Mesenchymal stem cell (in vitro differentiated cells and primary cell): Measurements from ENCODE around the gene TTC21B.

ENCODE experiments used
- DNase-seq: peaks from one replicate; pipeline ENCODE4 v3.0.0-alpha.2; 2013
- H2AFZ ChIP-seq: one replicate; pipeline ENCODE4 v1.6.1; 2013; ENCODE audit warnings: low read depth, mild to moderate bottlenecking, control low read depth, inconsistent platforms, low read length, moderate library complexity
- H2AK5ac ChIP-seq: 2 replicates; pipeline ENCODE4 v1.6.1; 2013; ENCODE audit warnings: low read length, moderate library complexity, mild to moderate bottlenecking, inconsistent platforms; ENCODE audit not compliant: severe bottlenecking
- H2BK120ac ChIP-seq: one replicate; pipeline ENCODE4 v1.6.1; 2013; ENCODE audit warnings: low read depth, mild to moderate bottlenecking, inconsistent platforms, low read length, moderate library complexity
- H2BK12ac ChIP-seq, 2 experiments: one replicate each; pipeline ENCODE4 v1.6.1; 2013; ENCODE audit warnings: inconsistent platforms in 2 of 2, low read length in 2 of 2, mild to moderate bottlenecking in 2 of 2, moderate library complexity in 2 of 2, control low read depth in 1 of 2
- H2BK15ac ChIP-seq: one replicate; pipeline ENCODE4 v1.6.1; 2013; ENCODE audit warnings: mild to moderate bottlenecking, low read depth, inconsistent platforms; ENCODE audit not compliant: poor library complexity, severe bottlenecking
- H2BK5ac ChIP-seq: 2 replicates; pipeline ENCODE4 v1.6.1; 2013; ENCODE audit warnings: low read depth, mild to moderate bottlenecking, low read length, control low read depth, inconsistent platforms; ENCODE audit not compliant: poor library complexity, severe bottlenecking
- H3K14ac ChIP-seq, 2 experiments: one replicate each; pipeline ENCODE4 v1.6.1; 2013; ENCODE audit warnings: inconsistent platforms in 2 of 2, low read length in 2 of 2, control low read depth in 1 of 2, mild to moderate bottlenecking in 1 of 2, moderate library complexity in 1 of 2
- H3K18ac ChIP-seq, 2 experiments: one replicate each; pipeline ENCODE4 v1.6.1; 2013; ENCODE audit warnings: inconsistent platforms in 2 of 2, low read length in 2 of 2, control low read depth in 1 of 2, low read depth in 1 of 2, mild to moderate bottlenecking in 1 of 2
- H3K23ac ChIP-seq, 2 experiments: one replicate each; pipeline ENCODE4 v1.6.1; 2013; ENCODE audit warnings: inconsistent platforms in 2 of 2, low read length in 2 of 2, mild to moderate bottlenecking in 2 of 2, moderate library complexity in 2 of 2, control low read depth in 1 of 2
- H3K27ac ChIP-seq: 2 replicates; pipeline ENCODE4 v1.5.1; 2013; ENCODE audit warnings: mild to moderate bottlenecking, moderate library complexity, low read length, control low read depth, inconsistent platforms; ENCODE audit not compliant: poor library complexity, severe bottlenecking
- H3K27me3 ChIP-seq, 2 experiments: 2 replicates each; pipeline versions ENCODE4 v1.6.1 to v1.7.0; 2013; ENCODE audit warnings: low read length in 2 of 2, mild to moderate bottlenecking in 2 of 2, moderate library complexity in 2 of 2, control low read depth in 1 of 2, inconsistent platforms in 1 of 2; ENCODE audit not compliant: control insufficient read depth in 1 of 2, insufficient read depth in 1 of 2
- H3K36me3 ChIP-seq, 2 experiments: 2 replicates each; pipeline versions ENCODE4 v1.6.1 to v1.7.0; 2013; ENCODE audit warnings: low read length in 2 of 2, control low read depth in 1 of 2, inconsistent platforms in 1 of 2, low read depth in 1 of 2, mild to moderate bottlenecking in 1 of 2; ENCODE audit not compliant: insufficient read depth in 2 of 2, control insufficient read depth in 1 of 2
- H3K4ac ChIP-seq, 2 experiments: one replicate each; pipeline ENCODE4 v1.6.1; 2013; ENCODE audit warnings: inconsistent platforms in 2 of 2, low read length in 2 of 2, mild to moderate bottlenecking in 2 of 2, moderate library complexity in 2 of 2, control low read depth in 1 of 2, low read depth in 1 of 2
- H3K4me1 ChIP-seq: 2 replicates; pipeline ENCODE4 v1.6.1; 2013; ENCODE audit warnings: low read depth, low read length, control low read depth; ENCODE audit not compliant: control insufficient read depth, insufficient read depth
- H3K4me2 ChIP-seq: 2 replicates; pipeline ENCODE4 v1.6.1; 2013; ENCODE audit warnings: low read length, mild to moderate bottlenecking, inconsistent platforms; ENCODE audit not compliant: poor library complexity, severe bottlenecking
- H3K4me3 ChIP-seq, 2 experiments: 2 replicates each; pipeline versions ENCODE4 v1.5.1 to v1.7.0; 2013; ENCODE audit warnings: low read length in 2 of 2, mild to moderate bottlenecking in 2 of 2, control low read depth in 1 of 2, low read depth in 1 of 2; ENCODE audit not compliant: insufficient read depth in 1 of 2
- H3K79me1 ChIP-seq: replicated peaks from 2 replicates; pipeline ENCODE4 v1.6.1; 2013; ENCODE audit warnings: mild to moderate bottlenecking, control low read depth, low read length, inconsistent platforms; ENCODE audit not compliant: poor library complexity, severe bottlenecking
- H3K9ac ChIP-seq: 2 replicates; pipeline ENCODE4 v1.7.0; 2013; ENCODE audit warnings: mild to moderate bottlenecking, low read length, moderate library complexity
- H3K9me3 ChIP-seq: 2 replicates; pipeline ENCODE4 v1.7.0; 2013; ENCODE audit warnings: mild to moderate bottlenecking, low read length; ENCODE audit not compliant: control insufficient read depth
- H4K8ac ChIP-seq: one replicate; pipeline ENCODE4 v1.6.1; 2013; ENCODE audit warnings: inconsistent platforms, mild to moderate bottlenecking, low read length, moderate library complexity
- H4K91ac ChIP-seq: one replicate; pipeline ENCODE4 v1.6.1; 2013; ENCODE audit warnings: mild to moderate bottlenecking, low read length, inconsistent platforms
- whole genome bisulfite sequencing: methylation state at CpG from one replicate; pipeline ENCODE4 v1.1.7; 2013; ENCODE audit warnings: mixed read lengths; 5-methylcytosine and 5-hydroxymethylcytosine counted together

The TTC21B gene

DNA sequence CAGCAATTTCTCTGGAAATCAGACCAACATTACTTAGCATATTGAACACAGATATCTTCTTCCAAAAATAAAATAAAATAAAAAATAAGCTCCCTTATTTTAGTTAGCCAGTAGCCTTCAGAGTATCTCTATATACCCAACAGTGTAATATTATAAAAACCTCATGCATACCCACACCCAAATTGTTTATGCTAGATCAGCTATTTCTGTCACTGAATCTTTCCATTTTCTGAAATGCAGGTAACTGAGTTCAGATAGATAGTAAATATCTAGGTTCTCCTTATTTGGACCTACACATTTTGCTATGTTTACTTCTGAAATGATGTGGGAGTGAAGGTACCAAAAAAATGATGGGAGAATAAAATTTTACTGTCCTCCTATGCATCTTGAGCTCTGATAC, 39.9 kb downstream of the TTC21B start:
- H3K27ac ChIP-seq, result no peak overlapping the region
- no peaks in the 10 kb centered on the region for H3K79me1 ChIP-seq
- no peak overlapping the region for H2BK5ac ChIP-seq

DNA sequence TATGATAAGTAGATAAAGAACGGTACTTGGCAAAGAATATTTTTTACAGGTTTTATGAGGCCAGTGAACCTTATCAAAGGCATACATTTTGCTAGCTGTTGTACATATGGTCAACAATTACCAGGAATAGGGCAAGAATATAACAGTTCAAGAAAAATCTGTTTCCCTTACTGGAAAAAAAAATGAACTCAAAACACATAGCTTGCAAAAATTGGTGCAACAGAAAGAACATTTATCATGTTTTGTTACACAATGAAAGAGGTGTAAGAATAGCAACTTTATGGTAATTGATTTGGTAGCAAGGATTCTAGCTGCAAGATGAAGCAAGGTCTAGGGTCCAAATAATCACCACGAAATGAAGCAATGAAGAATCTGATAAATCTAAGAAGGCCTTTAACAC, 41.6 kb downstream of the TTC21B start:
- Histone ChIP-seq H3K4me1 (no peaks in the 10 kb centered on the region), H3K18ac (no peak overlapping the region), H3K79me1 (no peaks in the 10 kb centered on the region), H2AK5ac (no peak overlapping the region), H3K36me3 (peaks cover 0 to 37% of the 10 kb centered on the region in 2 experiments), H3K23ac (no peak overlapping the region), H2BK15ac (no peak overlapping the region), H4K91ac (no peak overlapping the region), H3K27me3 (no peaks in the 10 kb centered on the region), H2BK12ac (no peak overlapping the region), H3K4me2 (no peak overlapping the region), H3K27ac (no peak overlapping the region), H3K4ac (no peak overlapping the region), H4K8ac (no peak overlapping the region), H3K9me3 (no peaks in the 10 kb centered on the region), H3K4me3 (no peak overlapping the region), H2AFZ (no peak overlapping the region), H2BK5ac (no peak overlapping the region), H3K14ac (no peak overlapping the region), H2BK120ac (no peak overlapping the region), H3K9ac (no peak overlapping the region)
- 100% methylated on average over 1 of the region's 2 CpGs for WGBS
- no peak for DNase-seq

More for the DNA sequence above, 39.9 kb downstream of the TTC21B start:
- Histone ChIP-seq H2AK5ac (no peak overlapping the region), H3K9me3 (no peaks in the 10 kb centered on the region), H2AFZ (no peak overlapping the region), H3K9ac (no peak overlapping the region), H4K8ac (no peak overlapping the region), H3K18ac (no peak overlapping the region), H2BK15ac (no peak overlapping the region), H2BK120ac (no peak overlapping the region), H3K27me3 (no peaks in the 10 kb centered on the region), H3K14ac (no peak overlapping the region), H2BK12ac (no peak overlapping the region), H4K91ac (no peak overlapping the region), H3K4me3 (no peak overlapping the region), H3K4me2 (no peak overlapping the region), H3K23ac (no peak overlapping the region), H3K4ac (no peak overlapping the region), H3K4me1 (no peaks in the 10 kb centered on the region), H3K36me3 (peaks cover 0 to 51% of the 10 kb centered on the region in 2 experiments)
- DNase-seq, result no peak

DNA sequence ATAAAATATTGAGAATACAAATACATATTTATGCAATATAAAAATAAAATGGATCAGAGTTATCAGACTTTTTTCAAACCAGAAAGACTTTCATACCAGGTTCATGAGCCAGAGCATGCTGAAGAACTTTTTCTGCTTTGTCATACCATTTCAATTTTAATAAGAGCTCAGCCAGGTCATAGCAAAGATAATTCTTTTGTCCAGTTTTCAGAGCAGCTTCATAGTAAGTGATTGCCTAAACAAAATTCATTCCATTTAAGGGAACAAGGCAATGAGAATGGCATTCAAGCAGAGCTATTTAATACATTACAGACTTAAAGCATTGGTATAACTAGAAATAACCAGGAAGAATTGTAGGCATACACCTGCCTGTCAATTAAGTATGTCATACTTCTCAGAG, 42.3 kb downstream of the TTC21B start:
- H2BK120ac ChIP-seq, result no peak overlapping the region
- no peak overlapping the region for H3K4me3 ChIP-seq
- no peak overlapping the region for H2AK5ac ChIP-seq
- H3K18ac ChIP-seq, result no peak overlapping the region
- no peaks in the 10 kb centered on the region for H3K79me1 ChIP-seq
- no peak overlapping the region for H3K9ac ChIP-seq
- H2BK12ac ChIP-seq, result no peak overlapping the region
- H3K27me3 ChIP-seq, result no peaks in the 10 kb centered on the region
- H3K23ac ChIP-seq, result no peak overlapping the region
- no peak overlapping the region for H2BK15ac ChIP-seq
- no peaks in the 10 kb centered on the region for H3K9me3 ChIP-seq
- H3K14ac ChIP-seq, result no peak overlapping the region
- H3K27ac ChIP-seq, result no peak overlapping the region
- H4K8ac ChIP-seq, result no peak overlapping the region
- no peak overlapping the region for H3K4me2 ChIP-seq
- H3K4ac ChIP-seq, result no peak overlapping the region
- no peak overlapping the region for H2AFZ ChIP-seq
- no peaks in the 10 kb centered on the region for H3K4me1 ChIP-seq
- H4K91ac ChIP-seq, result no peak overlapping the region
- no peak for DNase-seq
- H2BK5ac ChIP-seq, result no peak overlapping the region
- peaks cover 0 to 37% of the 10 kb centered on the region in 2 experiments for H3K36me3 ChIP-seq

DNA sequence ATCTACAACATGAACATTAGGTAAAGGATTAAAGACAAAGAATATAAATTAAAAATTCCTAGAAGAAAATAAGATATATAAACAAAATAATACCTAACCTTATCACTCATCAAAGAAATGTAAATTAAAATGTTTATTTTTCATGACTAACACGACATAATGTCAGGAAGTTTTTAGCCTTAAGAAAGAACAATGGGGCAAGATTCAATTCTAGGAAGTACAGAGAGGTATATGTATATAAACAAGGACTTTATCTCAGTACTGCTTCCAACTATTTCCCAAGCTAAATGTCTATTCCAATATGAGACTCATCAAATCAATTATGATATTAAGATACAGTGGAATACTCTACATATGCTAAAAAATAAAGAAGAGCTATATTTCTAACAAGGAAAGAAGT, 44.1 kb downstream of the TTC21B start:
- Histone ChIP-seq H2BK120ac (no peak overlapping the region), H3K23ac (no peak overlapping the region), H2BK15ac (no peak overlapping the region), H3K9ac (no peak overlapping the region), H3K27ac (no peak overlapping the region), H3K27me3 (no peaks in the 10 kb centered on the region), H2BK5ac (no peak overlapping the region), H4K91ac (no peak overlapping the region), H2AK5ac (no peak overlapping the region), H3K79me1 (no peaks in the 10 kb centered on the region), H3K9me3 (no peaks in the 10 kb centered on the region), H2BK12ac (no peak overlapping the region), H3K14ac (no peak overlapping the region), H3K4ac (no peak overlapping the region), H2AFZ (no peak overlapping the region), H3K4me3 (no peak overlapping the region), H3K36me3 (peaks cover 0 to 20% of the 10 kb centered on the region in 2 experiments), H3K4me2 (no peak overlapping the region), H4K8ac (no peak overlapping the region), H3K4me1 (no peaks in the 10 kb centered on the region), H3K18ac (no peak overlapping the region)
- DNase-seq, result no peak
- no CpG with 5 or more reads among the region's 1 CpG for WGBS
